Fibroblast of lung (primary cell): ENCODE results near the gene UTS2R. TPM values are rescaled to one million over a fixed set of nuclear protein-coding genes. Genes with fewer than 3 reads are reported as not detected.
"Not testable (repeated sequence)": the region's sequence is repeated elsewhere in the genome, so short reads cannot be mapped to it uniquely, and the experiment has no call there.

ENCODE experiments used
- DNase-seq, 2 donors: peaks; one replicate each; pipeline versions ENCODE4 v3.0.0 to v3.0.0-alpha.2; 2010; ENCODE audit warnings: low read depth in 2 of 2
- H2AFZ ChIP-seq: 2 replicates; pipeline ENCODE4 v1.5.1; 2012; ENCODE audit warnings: low read length, control low read depth, inconsistent platforms
- H3K27ac ChIP-seq: 2 replicates; pipeline ENCODE4 v1.5.1; 2011; ENCODE audit warnings: low read length, control low read depth; ENCODE audit not compliant: insufficient read depth
- H3K27me3 ChIP-seq: 2 replicates; pipeline ENCODE4 v1.5.1; 2011; ENCODE audit warnings: mild to moderate bottlenecking, low read length; ENCODE audit not compliant: control insufficient read depth, insufficient read depth
- H3K36me3 ChIP-seq: 2 replicates; pipeline ENCODE4 v1.5.1; 2011; ENCODE audit warnings: low read length; ENCODE audit not compliant: control insufficient read depth, insufficient read depth
- H3K4me1 ChIP-seq: 2 replicates; pipeline ENCODE4 v1.5.1; 2011; ENCODE audit warnings: low read length; ENCODE audit not compliant: control insufficient read depth, insufficient read depth; ENCODE audit errors: extremely low read depth
- H3K4me2 ChIP-seq: 2 replicates; pipeline ENCODE4 v1.5.1; 2011; ENCODE audit warnings: low read length, control low read depth; ENCODE audit not compliant: insufficient read depth; ENCODE audit errors: extremely low read depth
- H3K4me3 ChIP-seq, 4 experiments: fragments of 200-600 bp in 1 of 4; sonication (generic) in 1 of 4; replicated peaks in 1 of 4; 2 replicates each; pipeline ENCODE4 v1.5.1; 2011 to 2016; ENCODE audit warnings: low read length in 4 of 4, low read depth in 3 of 4, mild to moderate bottlenecking in 3 of 4, control low read depth in 2 of 4, inconsistent platforms in 1 of 4, mixed read lengths in 1 of 4; ENCODE audit not compliant: insufficient read depth in 1 of 4; ENCODE audit errors: control extremely low read depth in 1 of 4
- H3K79me2 ChIP-seq: 2 replicates; pipeline ENCODE4 v1.5.1; 2012; ENCODE audit warnings: mild to moderate bottlenecking, low read length, inconsistent platforms; ENCODE audit not compliant: control insufficient read depth, insufficient read depth
- H3K9ac ChIP-seq: 2 replicates; pipeline ENCODE4 v1.5.1; 2011; ENCODE audit warnings: mild to moderate bottlenecking, low read length, control low read depth; ENCODE audit not compliant: insufficient read depth
- H3K9me3 ChIP-seq: 2 replicates; pipeline ENCODE4 v1.5.1; 2012; ENCODE audit warnings: low read depth, low read length; ENCODE audit not compliant: control insufficient read depth, insufficient read depth
- H4K20me1 ChIP-seq: 2 replicates; pipeline ENCODE4 v1.5.1; 2011; ENCODE audit warnings: low read length; ENCODE audit not compliant: control insufficient read depth, insufficient read depth; ENCODE audit errors: extremely low read depth
- CTCF ChIP-seq, 2 donors: IDR thresholded peaks in 1 of 2; conservative IDR thresholded peaks in 1 of 2; 1 replicate in 1 of 2; 2 replicates in 1 of 2; pipeline ENCODE4 v1.5.1; 2011 to 2012; ENCODE audit warnings: low read length in 2 of 2, control low read depth in 1 of 2, inconsistent platforms in 1 of 2, low read depth in 1 of 2, mild to moderate bottlenecking in 1 of 2
- EZH2 ChIP-seq: IDR thresholded peaks from 2 replicates; pipeline ENCODE4 v1.5.1; 2012; ENCODE audit warnings: low read length, control low read depth, mild to moderate bottlenecking; ENCODE audit errors: missing control alignments
- polyA plus RNA-seq, 2 donors: library from polyadenylated mRNA; depleted of rRNA in 1 of 2; stranded (reverse) in 1 of 2; unstranded in 1 of 2; fragments of >200 nt; gene quantifications; 2 replicates each; pipeline ENCODE4 v1.2.1, GENCODE V29; 2011 to 2012; ENCODE audit warnings: missing spikeins in 1 of 2
- total RNA-seq: library from RNA; depleted of rRNA; stranded (reverse); fragments of >200 nt; gene quantifications from 2 replicates; pipeline ENCODE4 v1.2.1, GENCODE V29; 2014

Gene UTS2R
- total and polyA plus RNA-seq, 2 donors (not counting 1 experiment from before 2014, with no cell fraction given) = not detected

GRCh38 chr17:82372249-82373071, 895 bp downstream of the UTS2R start:
- Histone ChIP-seq H3K4me2 (no peak overlapping the region), H4K20me1 (no peaks in the 10 kb centered on the region), H3K36me3 (no peaks in the 10 kb centered on the region), H2AFZ (no peak overlapping the region), H3K9ac (no peak overlapping the region), H3K4me1 (no peaks in the 10 kb centered on the region), H3K27me3 (peaks cover 42% of the 10 kb centered on the region), H3K9me3 (no peaks in the 10 kb centered on the region), H3K4me3 (no peak overlapping the region), H3K79me2 (no peaks in the 10 kb centered on the region), H3K27ac (no peak overlapping the region)
- TF ChIP-seq EZH2 (peak; percentile 46), CTCF (conservative IDR thresholded peaks at IDR 0.05 in 1 of 2, IDR thresholded peaks at IDR 0.05 in 1 of 2; ENCODE audit: low read depth in 1 of 2, low read length in 2 of 2) (no peak)
- DNase-seq = no peak

- H3K36me3 ChIP-seq, H4K20me1 ChIP-seq, H3K9ac ChIP-seq, H3K4me1 ChIP-seq, H3K27ac ChIP-seq, H2AFZ ChIP-seq, DNase-seq, H3K9me3 ChIP-seq, H3K4me2 ChIP-seq, H3K79me2 ChIP-seq, H3K4me3 ChIP-seq: not testable (repeated sequence)
- H3K27me3 ChIP-seq = peaks cover 42% of the 10 kb centered on the region
Observed at GRCh38 chr17:82373072-82373452, 1.5 kb downstream of the UTS2R start.

- H3K27me3 ChIP-seq = peaks cover 46% of the 10 kb centered on the region
Observed at GRCh38 chr17:82373731-82374625, 2.4 kb downstream of the UTS2R start.

More at GRCh38 chr17:82373731-82374625, 2.4 kb downstream of the UTS2R start:
- no peak overlapping the region for H2AFZ ChIP-seq
- H3K4me3 ChIP-seq = no peak overlapping the region
- H3K9ac ChIP-seq = no peak overlapping the region
- DNase-seq = no peak
- H3K27ac ChIP-seq = no peak overlapping the region
- H4K20me1 ChIP-seq = no peaks in the 10 kb centered on the region
- no peaks in the 10 kb centered on the region for H3K9me3 ChIP-seq
- H3K4me2 ChIP-seq = no peak overlapping the region
- no peaks in the 10 kb centered on the region for H3K79me2 ChIP-seq
- H3K4me1 ChIP-seq = no peaks in the 10 kb centered on the region
- no peak for TF ChIP-seq EZH2
- no peak for TF ChIP-seq CTCF (conservative IDR thresholded peaks at IDR 0.05 in 1 of 2, IDR thresholded peaks at IDR 0.05 in 1 of 2; ENCODE audit: low read depth in 1 of 2, low read length in 2 of 2)
- no peaks in the 10 kb centered on the region for H3K36me3 ChIP-seq
